GM12878 (cell line): ENCODE data around the gene APOC4.
A peak's percentile ranks its signal among the peaks of the same experiment; 100 is the strongest.

Experiments
- CEBPB ChIP-seq, 2 experiments: fragments of 150-350 bp in 1 of 2; IDR thresholded peaks; 2 replicates each; pipeline ENCODE4 v1.6.1; 2012 to 2014; ENCODE audit warnings: low read depth in 2 of 2, low read length in 2 of 2, borderline replicate concordance in 1 of 2, inconsistent platforms in 1 of 2
- CTCF ChIP-seq, 3 experiments: IDR thresholded peaks in 2 of 3; conservative IDR thresholded peaks in 1 of 3; 2 replicates each; pipeline ENCODE4 v1.5.1; 2011; ENCODE audit warnings: low read depth in 3 of 3, low read length in 3 of 3, mild to moderate bottlenecking in 3 of 3, control low read depth in 2 of 3, moderate library complexity in 2 of 3, inconsistent platforms in 1 of 3, mixed read lengths in 1 of 3; ENCODE audit not compliant: control insufficient read depth in 2 of 3, insufficient read depth in 1 of 3; ENCODE audit errors: extremely low read depth in 1 of 3
- EP300 ChIP-seq, 2 experiments: fragments of 150-350 bp in 1 of 2; IDR thresholded peaks; 2 replicates each; pipeline ENCODE4 v1.6.1; 2011 to 2012; ENCODE audit warnings: low read depth in 2 of 2, low read length in 2 of 2, borderline replicate concordance in 1 of 2, improper control_type of control experiment in 1 of 2, inconsistent platforms in 1 of 2; ENCODE audit not compliant: control insufficient read depth in 1 of 2
- EZH2 ChIP-seq: IDR thresholded peaks from 2 replicates; pipeline ENCODE4 v1.6.1; 2012; ENCODE audit warnings: low read depth, mild to moderate bottlenecking, control low read depth, inconsistent platforms, low read length, borderline replicate concordance; ENCODE audit not compliant: control insufficient read depth
- GABPA ChIP-seq: IDR thresholded peaks from 2 replicates; pipeline ENCODE4 v1.6.1; 2014; ENCODE audit warnings: antibody characterized with exemption, low read depth, mild to moderate bottlenecking, inconsistent platforms
- MAX ChIP-seq: IDR thresholded peaks from 2 replicates; pipeline ENCODE4 v1.6.1; 2012; ENCODE audit warnings: low read depth, low read length, improper control_type of control experiment
- NRF1 ChIP-seq: conservative IDR thresholded peaks from 2 replicates; pipeline ENCODE4 v1.6.1; 2011; ENCODE audit warnings: mild to moderate bottlenecking, low read depth, low read length, improper control_type of control experiment
- POLR2AphosphoS5 ChIP-seq: IDR thresholded peaks from 2 replicates; pipeline ENCODE4 v1.6.1; 2011; ENCODE audit warnings: mild to moderate bottlenecking, low read length, inconsistent platforms
- SKIL ChIP-seq: fragments of 450-650 bp; IDR thresholded peaks from 2 replicates; pipeline ENCODE4 v1.6.1; 2017; ENCODE audit warnings: mild to moderate bottlenecking, low read depth, inconsistent platforms; ENCODE audit not compliant: poor library complexity, severe bottlenecking
- SMC3 ChIP-seq: IDR thresholded peaks from 2 replicates; pipeline ENCODE4 v1.6.1; 2011; ENCODE audit warnings: low read length, improper control_type of control experiment, borderline replicate concordance

GRCh38 chr19:44951179-44952159 is 9.4 kb downstream of the APOC4 start:
- no peak for TF ChIP-seq GABPA
- peak; percentile 67 to 80 (median 78) for TF ChIP-seq CTCF (IDR thresholded peaks at IDR 0.05 in 2 of 3, conservative IDR thresholded peaks at IDR 0.05 in 1 of 3; ENCODE audit: control insufficient read depth in 2 of 3, extremely low read depth in 1 of 3, insufficient read depth in 1 of 3, low read depth in 3 of 3, low read length in 3 of 3)
- no peak for TF ChIP-seq MAX
- TF ChIP-seq CEBPB (IDR thresholded peaks at IDR 0.05; ENCODE audit: borderline replicate concordance in 1 of 2, low read depth in 2 of 2, low read length in 2 of 2) = no peak
- TF ChIP-seq SMC3 = peak; percentile 70; the same call in 1 of the 2 replicates
- TF ChIP-seq NRF1 = no peak
- TF ChIP-seq EZH2 = no peak
- no peak for TF ChIP-seq EP300 (IDR thresholded peaks at IDR 0.05; ENCODE audit: borderline replicate concordance in 1 of 2, control insufficient read depth in 1 of 2, low read depth in 2 of 2, low read length in 2 of 2)
- TF ChIP-seq SKIL = no peak
- no peak for TF ChIP-seq POLR2AphosphoS5
